Measurements from ENCODE around the gene PDE3B. TPM values are rescaled to one million over a fixed set of nuclear protein-coding genes. Genes with fewer than 3 reads are reported as not detected.

PDE3B gene
- total and polyA plus RNA-seq, 2 of the 4 experiments (the other 2 are of a cell fraction) = 0.21 to 1.3 TPM

DNA sequence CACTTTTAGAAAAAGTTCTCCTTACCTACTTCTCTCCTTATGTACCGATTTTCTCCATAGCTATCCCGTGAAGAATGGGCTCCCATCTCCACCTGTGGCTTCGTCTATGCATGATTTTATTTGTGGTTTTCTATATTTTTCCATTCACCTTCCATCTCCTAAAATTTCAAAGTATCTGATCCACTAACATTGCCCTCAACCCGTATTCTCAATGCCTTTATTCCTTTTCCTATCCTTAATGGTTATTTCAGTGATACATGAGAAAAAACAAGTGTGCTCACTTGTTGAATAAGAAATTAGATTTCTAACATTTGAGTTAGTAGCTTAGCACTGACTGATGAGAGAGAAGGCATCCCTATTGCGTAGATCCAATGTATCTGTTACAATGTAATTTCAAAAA is 231.6 kb downstream of the PDE3B start:
- Histone ChIP-seq H3K79me1 (ENCODE audit: low read depth in 1 of 2, low read length in 2 of 2) (no peaks in the 10 kb centered on the region), H4K20me1 (ENCODE audit: insufficient read depth, low read length) (no peaks in the 10 kb centered on the region), H4K8ac (ENCODE audit: low read depth in 2 of 2, low read length in 2 of 2) (no peak overlapping the region), H3K27me3 (ENCODE audit: control insufficient read depth, insufficient read depth, low read length) (no peaks in the 10 kb centered on the region), H3K9ac (ENCODE audit: low read depth, low read length) (no peak overlapping the region), H2BK15ac (ENCODE audit: low read depth, low read length) (no peak overlapping the region), H2AK9ac (replicated peaks; ENCODE audit: low read depth, low read length, poor library complexity) (no peak overlapping the region), H3K4me3 (ENCODE audit: insufficient read depth, low read depth, low read length) (no peak overlapping the region), H2BK120ac (ENCODE audit: low read depth, low read length) (no peak overlapping the region), H3K23ac (ENCODE audit: low read depth, low read length) (no peak overlapping the region), H3K4me1 (ENCODE audit: control insufficient read depth, insufficient read depth, low read length) (no peaks in the 10 kb centered on the region), H3K18ac (ENCODE audit: low read depth, low read length) (no peak overlapping the region), H3K14ac (replicated peaks; ENCODE audit: low read depth, low read length) (no peak overlapping the region), H2BK5ac (ENCODE audit: low read depth, low read length, poor library complexity, severe bottlenecking) (no peak overlapping the region), H2BK20ac (ENCODE audit: low read depth, low read length) (no peak overlapping the region), H3K36me3 (ENCODE audit: control insufficient read depth, insufficient read depth, low read length) (no peaks in the 10 kb centered on the region; the same call in 1 of the 2 replicates), H2AK5ac (ENCODE audit: low read depth, low read length) (no peak overlapping the region), H3K9me3 (ENCODE audit: control insufficient read depth, insufficient read depth, low read length) (no peaks in the 10 kb centered on the region), H3K56ac (ENCODE audit: extremely low read depth, insufficient read depth, low read length) (no peak overlapping the region), H4K91ac (ENCODE audit: insufficient read depth, low read depth, low read length) (no peak overlapping the region), H3K9me1 (ENCODE audit: insufficient read depth, low read length) (no peaks in the 10 kb centered on the region), H2AFZ (replicated peaks; ENCODE audit: low read length, poor library complexity) (no peak overlapping the region), H3K27ac (ENCODE audit: insufficient read depth, low read length) (no peak overlapping the region), H4K5ac (ENCODE audit: low read depth, low read length) (no peak overlapping the region), H3K4ac (ENCODE audit: low read depth, low read length) (no peak overlapping the region), H3K4me2 (ENCODE audit: low read depth, low read length) (no peak overlapping the region)
- intact Hi-C loops (cut with micrococcal nuclease) = no loop called here
- in situ Hi-C loops (cut with MboI; ENCODE audit: low sequenced_read_pairs) = loop anchor here (25.0 kb wide), 1 partner anchor 613 kb away; no protein-coding TSS in a partner anchor
- dilution Hi-C loops (cut with HindIII; ENCODE audit: low sequenced_read_pairs, unreplicated experiment) = no loop called here
- no peak for ATAC-seq (ENCODE audit: low read depth)
- 100% methylated on average over 1 of the region's 5 CpGs; no CpG with 5 or more reads in 1 of the 2 experiments for WGBS, 2 experiments (ENCODE audit: extremely low coverage in 2 of 2, insufficient read length in 1 of 2)
- BruUV-seq (replicated peaks) = no TSS peak
- no peak for TF ChIP-seq POLR2A (IDR thresholded peaks at IDR 0.05; ENCODE audit: low read depth, low read length)
- TF ChIP-seq, protein P1, sequence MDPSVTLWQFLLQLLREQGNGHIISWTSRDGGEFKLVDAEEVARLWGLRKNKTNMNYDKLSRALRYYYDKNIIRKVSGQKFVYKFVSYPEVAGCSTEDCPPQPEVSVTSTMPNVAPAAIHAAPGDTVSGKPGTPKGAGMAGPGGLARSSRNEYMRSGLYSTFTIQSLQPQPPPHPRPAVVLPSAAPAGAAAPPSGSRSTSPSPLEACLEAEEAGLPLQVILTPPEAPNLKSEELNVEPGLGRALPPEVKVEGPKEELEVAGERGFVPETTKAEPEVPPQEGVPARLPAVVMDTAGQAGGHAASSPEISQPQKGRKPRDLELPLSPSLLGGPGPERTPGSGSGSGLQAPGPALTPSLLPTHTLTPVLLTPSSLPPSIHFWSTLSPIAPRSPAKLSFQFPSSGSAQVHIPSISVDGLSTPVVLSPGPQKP (IDR thresholded peaks at IDR 0.05; ENCODE audit: borderline replicate concordance, low read depth, low read length) = no peak
- no peak for TF ChIP-seq RFX5 (IDR thresholded peaks at IDR 0.05; ENCODE audit: low read depth, low read length)
- TF ChIP-seq MAFK (IDR thresholded peaks at IDR 0.05; ENCODE audit: low read depth, low read length) = no peak
- no peak for TF ChIP-seq MAZ (IDR thresholded peaks at IDR 0.05; ENCODE audit: borderline replicate concordance, low read depth, low read length)
- TF ChIP-seq RCOR1 (IDR thresholded peaks at IDR 0.05; ENCODE audit: insufficient replicate concordance, low read length) = no peak
- no peak for TF ChIP-seq MXI1 (IDR thresholded peaks at IDR 0.05; ENCODE audit: borderline replicate concordance, low read depth, low read length)
- TF ChIP-seq, protein P2, sequence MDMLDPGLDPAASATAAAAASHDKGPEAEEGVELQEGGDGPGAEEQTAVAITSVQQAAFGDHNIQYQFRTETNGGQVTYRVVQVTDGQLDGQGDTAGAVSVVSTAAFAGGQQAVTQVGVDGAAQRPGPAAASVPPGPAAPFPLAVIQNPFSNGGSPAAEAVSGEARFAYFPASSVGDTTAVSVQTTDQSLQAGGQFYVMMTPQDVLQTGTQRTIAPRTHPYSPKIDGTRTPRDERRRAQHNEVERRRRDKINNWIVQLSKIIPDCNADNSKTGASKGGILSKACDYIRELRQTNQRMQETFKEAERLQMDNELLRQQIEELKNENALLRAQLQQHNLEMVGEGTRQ (IDR thresholded peaks at IDR 0.05; ENCODE audit: low read depth, low read length) = no peak
- no peak for DNase-seq
- ChIA-PET CTCF (no interaction called here), POLR2A (ENCODE audit: unreplicated experiment) (no interaction called here)

Measured in IMR-90 (cell line).